HG03135 (cell line): ENCODE data around the gene DMTF1.
"Not testable (repeated sequence)": the region's sequence is repeated elsewhere in the genome, so short reads cannot be mapped to it uniquely, and the experiment has no call there.

Experiments
- ATAC-seq: cut with Tn5 transposase; IDR thresholded peaks from one replicate; pipeline ENCODE4 v1.9.1; 2021; ENCODE audit warnings: mild to moderate bottlenecking, moderate library complexity; ENCODE audit not compliant: unreplicated experiment

The DMTF1 gene

GRCh38 chr7:87192784-87193487 is 40.7 kb downstream of the DMTF1 start:
- ATAC-seq = no peak

GRCh38 chr7:87193912-87194311 is 41.7 kb downstream of the DMTF1 start:
- no peak for ATAC-seq

GRCh38 chr7:87199241-87199640 is 47.0 kb downstream of the DMTF1 start:
- no peak for ATAC-seq

DNA sequence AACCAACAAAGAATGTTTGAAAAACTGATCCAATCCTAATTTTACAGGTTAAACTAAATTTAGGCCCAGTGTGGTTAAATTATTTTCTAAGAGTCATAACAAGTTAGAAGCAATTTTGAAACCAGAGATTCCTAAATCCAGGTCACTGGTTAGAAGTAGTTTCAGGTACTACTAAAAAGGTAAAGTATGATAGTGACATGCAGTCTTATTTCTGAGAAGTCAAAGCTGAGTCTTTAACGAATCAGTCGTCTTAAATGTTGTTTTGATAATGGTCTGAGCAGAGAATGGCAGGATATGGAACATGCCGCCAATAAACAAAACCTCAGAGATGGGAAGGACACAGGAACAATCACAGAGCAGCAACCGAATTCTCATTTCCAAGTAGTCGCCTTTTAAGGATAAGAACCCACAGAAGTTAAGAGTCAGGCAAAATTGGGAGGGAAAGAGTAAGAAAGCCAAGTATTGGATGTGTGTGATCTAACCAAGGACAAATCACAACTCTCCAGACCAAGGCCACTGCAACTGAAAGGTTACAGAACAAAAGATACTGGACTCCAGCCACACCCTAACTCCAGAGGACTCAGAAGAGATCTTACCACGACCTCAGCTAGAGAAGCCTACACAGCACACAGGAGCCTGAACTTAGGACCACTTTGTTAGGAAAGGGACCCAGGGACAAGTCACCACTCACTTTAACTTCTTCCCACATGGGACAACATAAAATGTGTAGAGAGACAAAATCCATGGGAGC is 47.6 kb downstream of the DMTF1 start:
- ATAC-seq = no peak

- ATAC-seq = no peak
Observed at GRCh38 chr7:87202208-87202607, 50.0 kb downstream of the DMTF1 start.

DNA sequence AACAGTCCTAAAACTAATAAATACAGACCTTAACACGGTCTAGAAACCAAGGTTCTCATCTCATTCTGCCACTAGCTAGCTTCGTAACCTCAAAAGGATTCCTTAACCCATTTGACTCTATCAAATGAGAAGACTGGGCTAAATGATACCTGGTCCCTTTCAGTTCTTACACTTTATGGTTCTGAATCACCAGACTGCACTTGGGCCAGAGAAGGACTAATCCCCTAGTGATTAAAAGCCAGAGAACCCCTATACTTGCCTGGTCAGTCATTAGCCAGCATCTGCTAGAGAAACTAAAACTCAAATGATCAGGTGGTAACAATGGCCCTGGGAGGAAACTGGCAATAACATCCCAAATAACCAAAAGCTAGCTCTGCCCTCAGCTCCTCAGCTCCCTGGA is 50.5 kb downstream of the DMTF1 start:
- peak; percentile 40 for ATAC-seq

- ATAC-seq = not testable (repeated sequence)
Observed at GRCh38 chr7:87203929-87204328, 51.7 kb downstream of the DMTF1 start.

DNA sequence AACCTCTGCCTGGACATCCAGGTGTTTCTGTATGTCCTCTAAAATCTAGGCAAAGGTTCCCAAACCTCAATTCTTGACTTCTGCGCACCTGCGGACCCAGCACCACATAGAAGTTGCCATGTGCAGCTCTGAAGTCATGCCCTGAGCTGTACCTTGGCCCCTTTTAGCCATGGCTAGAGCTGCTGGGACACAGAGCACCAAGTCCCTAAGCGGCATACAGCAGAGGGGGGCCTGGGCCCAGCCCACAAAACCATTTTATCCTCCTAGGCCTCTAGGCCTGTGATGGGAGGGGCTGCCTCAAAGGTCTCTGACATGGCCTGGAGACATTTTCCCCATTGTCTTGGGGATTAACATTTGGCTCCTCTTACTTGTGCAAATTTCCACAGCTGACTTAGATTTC is 52.7 kb downstream of the DMTF1 start:
- ATAC-seq = no peak

DNA sequence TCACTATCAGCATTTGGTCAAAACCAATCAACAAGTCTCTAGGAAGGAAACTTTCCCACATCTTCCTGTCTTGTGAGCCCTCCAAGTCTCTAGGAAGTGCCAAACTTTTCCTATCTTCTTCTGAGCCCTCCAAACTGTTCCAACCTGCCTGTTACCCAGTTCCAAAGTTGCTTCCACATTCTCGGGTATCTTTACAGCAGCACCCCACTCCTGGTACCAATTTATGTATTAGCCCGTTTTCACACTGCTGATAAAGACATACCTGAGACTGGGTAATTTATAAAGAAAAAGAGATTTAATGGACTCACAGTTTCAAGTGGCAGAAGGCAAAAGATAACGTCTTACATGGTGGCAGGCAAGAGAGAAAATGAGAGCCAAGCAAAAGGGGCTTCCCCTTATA is 53.4 kb downstream of the DMTF1 start:
- not testable (repeated sequence) for ATAC-seq

DNA sequence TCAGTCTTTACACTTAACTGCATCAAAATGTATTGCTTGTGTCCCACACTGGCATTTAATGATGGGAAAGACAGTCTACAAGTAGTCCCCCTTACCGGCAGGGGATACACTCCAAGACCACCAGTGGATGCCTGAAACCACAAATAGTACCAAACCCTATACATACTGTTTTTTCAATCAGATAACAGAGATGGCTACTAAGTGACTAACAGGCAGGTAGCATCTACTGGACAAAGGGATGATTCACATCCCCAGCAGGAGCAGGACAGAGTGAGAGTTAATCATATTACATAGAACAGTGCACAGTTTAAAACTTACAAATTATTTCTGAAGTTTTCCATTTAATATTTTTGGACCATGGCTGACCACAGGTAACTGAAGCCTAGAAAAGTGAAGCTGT is 54.1 kb downstream of the DMTF1 start:
- no peak for ATAC-seq

DNA sequence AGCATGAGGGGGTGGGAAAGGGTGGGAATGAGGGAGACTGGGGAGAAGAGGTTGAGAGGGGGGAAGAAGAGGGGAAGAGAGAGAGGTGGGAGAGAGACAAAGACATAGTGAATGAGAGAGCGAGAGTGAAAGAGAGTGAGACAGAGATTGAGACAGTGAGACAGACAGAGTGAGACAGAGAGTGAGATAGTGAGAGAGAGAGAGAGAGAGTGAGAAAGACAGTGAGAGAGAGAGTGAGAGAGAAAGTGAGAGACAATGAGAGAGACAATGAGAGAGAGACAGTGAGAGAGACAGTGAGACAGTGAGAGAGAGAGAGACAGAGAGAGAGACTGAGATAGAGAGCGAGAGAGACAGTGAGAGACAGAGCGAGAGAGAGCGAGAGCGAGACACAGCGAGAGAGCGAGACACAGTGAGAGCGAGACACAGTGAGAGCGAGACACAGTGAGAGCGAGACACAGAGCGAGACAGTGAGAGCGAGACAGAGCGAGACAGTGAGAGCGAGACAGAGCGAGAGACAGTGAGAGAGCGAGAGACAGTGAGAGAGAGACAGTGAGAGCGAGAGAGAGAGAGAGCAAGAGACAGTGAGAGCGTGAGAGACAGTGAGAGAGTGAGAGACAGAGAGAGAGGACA is 57.2 kb downstream of the DMTF1 start:
- no peak for ATAC-seq

GRCh38 chr7:87210506-87210905 is 58.3 kb downstream of the DMTF1 start:
- no peak for ATAC-seq

GRCh38 chr7:87212498-87212897 is 60.2 kb downstream of the DMTF1 start:
- ATAC-seq = no peak

DNA sequence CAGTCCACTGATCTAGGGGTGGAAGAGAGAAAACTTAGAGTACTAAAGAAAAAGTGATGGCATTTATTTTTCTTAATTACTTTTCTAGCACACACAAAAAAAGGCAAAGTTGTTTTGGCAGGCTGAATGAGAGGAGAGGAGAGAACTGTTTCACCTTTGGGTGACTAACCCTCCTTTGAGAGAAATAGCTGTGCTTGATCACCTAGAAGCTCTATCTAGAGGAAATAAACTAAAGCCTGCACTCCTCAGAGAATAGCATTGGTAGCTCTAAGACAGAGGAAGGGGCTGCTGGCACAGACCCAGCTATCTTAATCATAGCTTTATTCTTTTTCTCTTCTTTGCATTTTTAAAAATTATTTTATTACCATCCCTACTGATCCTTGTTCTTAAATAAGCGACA is 61.0 kb downstream of the DMTF1 start:
- no peak for ATAC-seq

GRCh38 chr7:87213811-87214210 is 61.6 kb downstream of the DMTF1 start:
- no peak for ATAC-seq

- no peak for ATAC-seq
Observed at GRCh38 chr7:87215046-87215445, 62.8 kb downstream of the DMTF1 start.

- peak; percentile 55 for ATAC-seq
Observed at GRCh38 chr7:87216701-87217508, 64.7 kb downstream of the DMTF1 start.

DNA sequence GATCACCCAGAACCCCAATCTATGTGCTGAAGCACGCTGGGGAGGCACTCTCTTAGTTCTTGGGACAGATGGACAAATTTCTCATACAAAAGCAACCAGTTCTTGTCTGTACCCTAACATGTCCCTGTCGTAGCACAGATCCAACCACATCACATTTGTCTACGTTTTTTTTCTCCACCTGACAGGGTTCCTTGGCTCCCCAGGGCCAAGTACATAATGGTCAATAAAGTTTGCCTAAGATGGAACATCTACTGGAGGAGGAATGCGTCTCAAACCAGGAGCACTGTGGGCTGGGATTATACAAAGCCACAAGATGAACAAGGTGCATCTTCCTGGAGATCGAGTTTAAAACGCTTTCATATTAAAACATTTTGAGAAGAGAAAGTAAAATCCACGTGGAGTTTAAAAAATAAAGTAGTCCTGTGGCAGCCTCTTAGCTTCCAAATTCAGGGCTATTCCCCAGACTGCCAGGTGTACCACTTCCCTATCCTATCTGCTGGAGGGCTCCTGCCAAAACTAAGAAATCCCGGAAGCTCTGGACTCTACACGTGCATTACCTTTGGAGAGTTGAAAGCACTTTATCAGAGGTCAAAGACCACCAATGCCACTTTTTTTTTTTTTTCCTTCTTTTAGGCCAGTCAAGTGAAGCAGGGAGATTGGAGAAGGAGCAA is 65.9 kb downstream of the DMTF1 start:
- no peak for ATAC-seq

GRCh38 chr7:87218796-87219544 is 66.7 kb downstream of the DMTF1 start:
- ATAC-seq = peak; percentile 12

GRCh38 chr7:87219545-87220025 is 67.3 kb downstream of the DMTF1 start, which contains the start of gene TMEM243:
Gene TMEM243, minus strand, starts transcription at chr7:87219732. Its CDS starts 229 bp downstream, at chr7:87219503.
- peak; percentile 53 for ATAC-seq
